Stimulated activated naive B cell treated with anti-CD40 and anti-IgM and Interleukin-4, amounts not matched to agents 10 μg/mL and 1 μg/mL and 100 μg/mL, for 72 hours (primary cell): ENCODE measurements around the gene KAT2B.

Source experiments
- ATAC-seq, 2 donors: fragments of 150-1000 bp; cut with Tn5 transposase; replicated peaks; 2 replicates each; pipeline ENCODE4 v1.10.0; 2021; ENCODE audit warnings: moderate library complexity in 1 of 2
- DNase-seq: peaks from one replicate; pipeline ENCODE4 v3.0.0; 2021
- H3K27ac Mint-ChIP-seq: one replicate; pipeline ENCODE4 v1.8.0; 2022; ENCODE audit warnings: mild to moderate bottlenecking, mixed read lengths
- H3K27me3 Mint-ChIP-seq, 2 donors: one replicate each; pipeline ENCODE4 v1.8.0; 2022; ENCODE audit warnings: mixed read lengths in 2 of 2
- H3K36me3 Mint-ChIP-seq, 2 donors: one replicate each; pipeline ENCODE4 v1.8.0; 2022; ENCODE audit warnings: mixed read lengths in 2 of 2, mild to moderate bottlenecking in 1 of 2
- H3K4me1 Mint-ChIP-seq, 2 donors: one replicate each; pipeline ENCODE4 v1.8.0; 2022; ENCODE audit warnings: mixed read lengths in 2 of 2, mild to moderate bottlenecking in 1 of 2
- H3K4me3 Mint-ChIP-seq, 2 donors: one replicate each; pipeline ENCODE4 v1.8.0; 2022; ENCODE audit warnings: mild to moderate bottlenecking in 2 of 2, mixed read lengths in 2 of 2, moderate library complexity in 1 of 2
- H3K9me3 Mint-ChIP-seq, 2 donors: one replicate each; pipeline ENCODE4 v1.8.0; 2022; ENCODE audit warnings: mixed read lengths in 2 of 2, mild to moderate bottlenecking in 1 of 2

The KAT2B gene

DNA sequence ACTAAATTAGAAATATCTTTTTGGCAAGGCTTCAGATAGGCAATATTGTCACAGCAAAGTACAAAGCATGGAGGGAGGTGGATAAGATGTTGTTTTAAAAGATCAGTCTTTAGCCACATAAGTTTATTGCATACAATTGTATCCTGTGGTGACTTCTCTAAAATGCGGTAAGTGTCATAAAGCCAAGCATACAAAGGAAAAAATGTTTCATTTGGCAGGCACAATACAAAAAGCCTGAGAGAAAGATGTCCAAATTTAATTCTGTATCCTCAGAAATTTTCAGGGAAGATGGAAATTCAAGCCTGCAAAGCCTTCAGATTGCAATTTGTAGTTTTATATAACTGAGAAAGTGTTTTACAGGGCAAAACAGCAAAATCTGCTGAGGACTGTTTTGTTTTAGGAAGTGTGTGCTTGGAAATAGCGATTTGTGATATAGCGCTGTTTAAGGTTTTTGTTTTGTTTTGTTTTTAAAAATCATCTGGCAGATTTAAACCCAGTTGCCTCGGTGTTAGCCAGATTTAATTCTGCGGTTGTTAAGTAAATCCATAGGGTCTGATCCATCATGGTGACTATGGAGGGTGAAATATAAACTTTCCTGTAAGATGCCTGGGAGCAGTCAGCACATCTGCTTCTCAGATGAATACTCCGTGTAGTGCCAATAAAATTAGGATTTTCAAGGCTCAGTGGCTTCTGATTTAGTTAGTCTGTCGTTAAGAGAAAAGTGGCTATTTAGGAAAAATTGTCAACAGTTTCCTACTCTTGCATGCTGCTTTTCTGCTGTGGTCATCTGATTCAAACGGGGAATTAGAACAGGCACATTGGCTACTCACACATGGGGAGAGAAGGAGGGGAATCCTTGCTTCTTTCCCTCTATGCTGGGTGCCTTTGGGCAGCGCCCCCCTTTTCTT lies 8.0 kb downstream of the KAT2B start:
- H3K36me3 Mint-ChIP-seq, result peaks cover 5 to 9% of the 10 kb centered on the region in 2 donors

DNA sequence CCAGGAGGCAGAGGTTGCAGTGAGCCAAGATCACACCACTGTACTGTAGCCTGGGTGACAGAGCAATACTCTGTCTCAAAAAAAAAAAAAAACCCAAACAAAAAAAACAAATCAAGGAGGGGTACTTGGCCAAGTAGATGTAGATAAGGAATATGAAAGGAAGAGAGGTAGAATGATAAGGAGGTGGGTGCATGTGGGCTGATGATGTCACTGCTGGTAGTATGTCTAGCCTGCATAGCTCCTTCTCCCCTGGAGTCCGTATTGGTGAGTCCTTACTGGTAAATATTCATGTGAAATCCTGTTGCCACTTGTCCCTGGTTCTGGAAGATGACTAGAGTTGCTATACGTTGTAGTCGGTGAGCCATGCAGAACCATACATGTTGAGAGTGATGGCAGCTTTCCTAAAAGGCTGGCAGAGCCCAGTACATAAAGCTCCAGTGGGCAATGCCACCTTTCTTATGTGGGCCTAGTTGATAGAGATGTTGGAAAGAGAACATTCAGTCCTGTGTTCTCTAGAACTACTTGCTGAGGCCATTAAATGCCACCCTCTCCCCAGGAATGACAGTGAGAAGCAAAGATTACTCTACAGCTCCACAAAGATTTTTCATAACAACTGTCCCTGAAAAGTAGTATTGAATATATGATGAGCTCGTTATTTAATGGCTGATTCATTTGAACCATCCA lies 11.0 kb downstream of the KAT2B start:
- peaks cover 22 to 73% of the 10 kb centered on the region in 2 donors for H3K4me1 Mint-ChIP-seq
- no peaks in the 10 kb centered on the region for H3K9me3 Mint-ChIP-seq
- DNase-seq (no peak), ATAC-seq (no peak)
- H3K27me3 Mint-ChIP-seq, result no peaks in the 10 kb centered on the region
- peak overlapping the region; percentile 37 for H3K27ac Mint-ChIP-seq
- H3K36me3 Mint-ChIP-seq, result peaks cover 5 to 9% of the 10 kb centered on the region in 2 donors
- no peak overlapping the region for H3K4me3 Mint-ChIP-seq

More for the DNA sequence above, 8.0 kb downstream of the KAT2B start:
- DNase-seq (no peak), ATAC-seq (no peak)
- H3K27ac Mint-ChIP-seq, result peak overlapping the region; percentile 97
- H3K27me3 Mint-ChIP-seq, result no peaks in the 10 kb centered on the region
- no peaks in the 10 kb centered on the region for H3K9me3 Mint-ChIP-seq
- H3K4me3 Mint-ChIP-seq, result peak overlapping the region; percentile 79 to 86
- H3K4me1 Mint-ChIP-seq, result peaks cover 32 to 93% of the 10 kb centered on the region in 2 donors

DNA sequence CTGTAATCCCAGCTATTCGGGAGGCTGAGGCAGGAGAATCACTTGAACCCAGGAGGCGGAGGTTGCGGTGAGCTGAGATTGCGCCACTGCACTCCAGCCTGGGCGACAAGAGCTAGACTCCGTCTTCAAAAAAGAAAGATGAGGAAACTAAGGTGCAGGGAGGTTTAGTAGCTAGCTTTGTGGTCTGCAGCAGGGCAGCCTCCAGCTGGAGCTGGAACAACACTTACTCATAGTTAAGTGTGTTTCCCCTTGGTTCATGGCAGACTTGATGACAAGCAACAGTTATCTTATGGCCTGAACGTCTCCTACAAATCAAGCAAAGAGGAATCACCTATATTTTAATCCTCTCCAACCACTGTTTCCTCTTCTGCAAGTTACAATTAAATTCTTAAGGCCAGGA lies 12.6 kb downstream of the KAT2B start:
- Mint-ChIP-seq H3K4me3 (no peak overlapping the region), H3K36me3 (peaks cover 5 to 9% of the 10 kb centered on the region in 2 donors), H3K9me3 (no peaks in the 10 kb centered on the region), H3K27me3 (no peaks in the 10 kb centered on the region), H3K4me1 (peaks cover 19 to 57% of the 10 kb centered on the region in 2 donors), H3K27ac (peak overlapping the region; percentile 80)
- DNase-seq (no peak), ATAC-seq (no peak)

DNA sequence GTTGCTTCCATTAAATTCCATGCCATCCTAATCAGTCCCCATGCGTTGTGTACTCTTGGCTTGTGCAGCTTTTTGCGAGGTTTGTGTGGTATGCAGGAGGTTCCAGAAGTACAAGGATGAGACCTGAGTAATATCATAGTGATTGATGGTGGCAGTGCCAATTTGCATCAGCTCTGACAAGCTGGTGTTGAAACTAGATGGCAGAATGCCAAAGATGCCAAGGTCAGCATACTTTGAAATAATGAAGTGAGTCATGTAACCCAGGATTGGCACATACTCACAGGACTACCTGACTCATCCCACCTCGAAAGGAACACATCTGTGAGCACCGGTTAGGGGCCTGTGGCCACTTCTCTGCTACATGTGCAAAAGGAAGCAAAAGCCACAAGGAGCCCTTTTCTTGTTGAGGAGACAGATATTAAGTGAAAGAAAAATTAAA lies 14.3 kb downstream of the KAT2B start:
- ATAC-seq, result peak; percentile 89 to 90
- Mint-ChIP-seq H3K27me3 (no peaks in the 10 kb centered on the region), H3K9me3 (no peaks in the 10 kb centered on the region), H3K27ac (no peak overlapping the region), H3K4me1 (peaks cover 12 to 40% of the 10 kb centered on the region in 2 donors), H3K36me3 (peaks cover 5 to 12% of the 10 kb centered on the region in 2 donors), H3K4me3 (no peak overlapping the region)
- DNase-seq, result peak; percentile 74

DNA sequence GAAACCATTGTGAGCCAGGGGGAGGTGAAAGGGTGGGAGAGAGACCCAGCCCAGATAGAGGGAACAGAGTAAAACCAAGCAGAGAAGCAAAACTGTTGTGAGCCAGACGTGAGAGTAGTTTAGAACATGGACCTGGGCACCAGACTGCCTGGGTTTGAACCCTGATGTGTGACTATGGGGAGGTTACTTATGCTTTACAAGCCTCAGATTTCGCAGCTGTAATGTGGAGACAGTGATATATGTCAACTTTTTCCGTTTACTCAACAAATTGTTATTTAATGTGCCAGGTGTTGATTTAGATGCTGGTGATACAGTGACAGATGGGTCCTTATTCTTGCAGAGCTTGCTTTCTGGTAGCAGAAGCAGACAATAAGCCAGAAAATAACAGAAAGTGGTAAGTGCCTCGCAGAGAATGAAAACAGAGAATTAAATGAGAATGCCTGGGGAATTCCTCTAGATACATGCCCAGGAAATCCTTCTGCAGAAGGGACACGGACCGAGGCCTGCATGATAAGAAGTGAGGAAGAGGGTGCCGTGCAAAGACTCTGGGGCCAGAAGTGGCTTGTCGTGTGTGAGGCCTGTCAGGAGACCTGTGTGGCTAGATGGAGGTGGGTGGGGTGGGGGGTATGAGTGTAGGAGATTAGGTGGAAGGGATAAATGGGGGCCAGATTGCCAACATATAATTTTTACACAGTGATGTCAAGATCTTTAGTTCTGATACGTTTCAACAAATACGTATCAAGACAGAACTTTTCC lies 15.0 kb downstream of the KAT2B start:
- Mint-ChIP-seq H3K9me3 (peaks cover 3% of the 10 kb centered on the region in 2 donors), H3K4me3 (no peak overlapping the region), H3K27ac (no peak overlapping the region), H3K4me1 (peaks cover 15 to 38% of the 10 kb centered on the region in 2 donors), H3K27me3 (no peaks in the 10 kb centered on the region), H3K36me3 (peaks cover 9 to 17% of the 10 kb centered on the region in 2 donors)
- ATAC-seq (peak; percentile 45 to 61), DNase-seq (peak; percentile 28)

DNA sequence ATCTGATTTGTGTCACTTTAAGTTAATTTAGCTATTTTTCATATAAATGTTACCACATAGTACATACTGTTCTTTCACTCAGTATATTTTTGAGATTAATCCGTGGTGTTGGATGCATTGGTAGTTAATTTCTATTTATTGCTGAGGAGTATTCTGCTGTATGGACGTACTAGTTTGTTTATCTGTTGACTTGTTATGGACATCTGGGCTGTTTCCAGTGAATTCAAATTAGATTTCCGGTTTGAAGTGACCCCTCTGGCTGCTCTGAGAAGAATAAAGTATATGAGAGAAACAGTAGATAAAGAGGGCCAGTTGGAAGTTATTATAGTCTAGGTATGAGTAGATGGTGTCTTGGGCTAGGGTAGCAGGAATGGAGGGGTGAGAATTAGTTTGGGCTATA lies 15.6 kb downstream of the KAT2B start:
- ATAC-seq (no peak), DNase-seq (no peak)
- Mint-ChIP-seq H3K4me3 (no peak overlapping the region), H3K36me3 (peaks cover 8 to 15% of the 10 kb centered on the region in 2 donors), H3K27me3 (no peaks in the 10 kb centered on the region), H3K27ac (no peak overlapping the region), H3K9me3 (peaks cover 3% of the 10 kb centered on the region in 2 donors), H3K4me1 (peaks cover 15 to 37% of the 10 kb centered on the region in 2 donors)

DNA sequence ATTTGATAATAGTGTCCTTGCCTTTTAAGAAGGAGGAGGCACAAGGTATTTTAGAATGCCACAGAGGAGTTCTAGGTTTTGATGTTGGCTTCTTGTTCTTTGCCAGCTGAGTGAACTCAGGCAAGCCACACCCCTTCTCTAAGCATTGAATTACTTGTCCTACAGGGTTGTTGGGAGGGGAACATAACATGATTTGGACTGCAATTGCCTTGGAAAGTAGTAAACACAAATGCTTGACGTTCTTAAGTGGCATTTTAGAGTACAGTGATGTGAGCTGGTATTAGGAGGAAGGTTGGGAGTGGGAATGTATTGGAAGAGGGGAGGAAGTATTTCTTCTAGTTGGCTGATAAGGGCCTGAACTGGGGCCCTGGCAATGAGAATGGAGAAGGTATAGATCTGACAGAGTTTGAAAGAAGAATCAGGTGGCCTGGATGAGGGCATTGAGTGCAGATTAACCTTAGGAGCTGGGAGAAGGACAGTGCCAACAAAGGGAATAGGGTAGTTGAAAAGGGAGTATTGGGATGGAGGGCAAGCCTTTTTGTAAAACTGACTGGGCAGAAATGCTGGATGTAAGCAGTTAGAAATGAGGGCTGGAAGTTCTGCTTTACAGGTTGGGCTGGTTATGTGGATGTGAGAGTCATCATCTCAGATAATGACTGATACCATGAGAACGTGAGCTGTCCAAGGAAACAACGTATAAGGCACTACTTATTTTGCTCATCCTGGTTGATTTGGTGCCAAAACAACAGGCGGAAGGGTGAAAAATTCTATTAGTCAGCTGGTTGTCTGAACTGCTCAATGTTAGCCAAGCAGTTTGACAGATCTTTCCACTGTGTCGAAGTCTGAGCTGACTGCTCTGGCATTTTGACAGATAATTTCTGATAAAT lies 16.7 kb downstream of the KAT2B start:
- Mint-ChIP-seq H3K36me3 (peaks cover 10 to 12% of the 10 kb centered on the region in 2 donors), H3K27ac (no peak overlapping the region), H3K4me1 (peaks cover 15 to 34% of the 10 kb centered on the region in 2 donors), H3K9me3 (peaks cover 3% of the 10 kb centered on the region in 2 donors), H3K4me3 (peak overlapping the region in 1 of 2 donors; percentile 14), H3K27me3 (no peaks in the 10 kb centered on the region)
- peak; percentile 57 to 68 for ATAC-seq
- peak; percentile 35 for DNase-seq

DNA sequence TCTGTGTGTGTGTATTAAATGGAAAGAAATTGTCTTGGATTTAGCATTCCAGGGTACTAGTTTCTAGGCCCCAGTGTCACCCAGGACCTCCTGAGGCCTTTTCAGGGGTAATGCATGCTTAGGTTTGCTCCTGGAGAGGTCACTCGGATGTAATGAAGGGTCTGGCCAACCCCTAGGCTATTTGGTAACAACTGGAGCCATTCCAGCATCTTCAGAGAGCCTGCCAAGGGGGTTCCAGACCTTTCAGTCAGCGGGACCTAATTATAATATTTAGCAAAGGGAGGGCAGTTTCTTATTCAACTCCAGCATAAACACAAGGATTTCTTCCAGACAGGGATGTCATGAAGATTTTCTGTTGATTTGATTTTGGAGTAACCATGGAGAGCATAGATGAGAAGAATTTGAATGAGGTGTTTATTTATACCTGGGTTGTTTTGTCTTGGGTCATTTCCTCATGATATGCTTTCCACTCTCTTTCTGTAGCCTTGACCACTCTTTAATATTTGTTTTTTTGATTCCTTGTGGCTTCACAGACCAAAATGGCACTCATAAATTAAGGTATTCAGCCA lies 17.4 kb downstream of the KAT2B start:
- DNase-seq, result no peak
- no peak overlapping the region for H3K27ac Mint-ChIP-seq
- peaks cover 3% of the 10 kb centered on the region in 2 donors for H3K9me3 Mint-ChIP-seq
- peak overlapping the region in 1 of 2 donors; percentile 14 for H3K4me3 Mint-ChIP-seq
- ATAC-seq, result no peak
- H3K36me3 Mint-ChIP-seq, result peaks cover 7 to 12% of the 10 kb centered on the region in 2 donors
- H3K4me1 Mint-ChIP-seq, result peaks cover 18 to 30% of the 10 kb centered on the region in 2 donors
- no peaks in the 10 kb centered on the region for H3K27me3 Mint-ChIP-seq

DNA sequence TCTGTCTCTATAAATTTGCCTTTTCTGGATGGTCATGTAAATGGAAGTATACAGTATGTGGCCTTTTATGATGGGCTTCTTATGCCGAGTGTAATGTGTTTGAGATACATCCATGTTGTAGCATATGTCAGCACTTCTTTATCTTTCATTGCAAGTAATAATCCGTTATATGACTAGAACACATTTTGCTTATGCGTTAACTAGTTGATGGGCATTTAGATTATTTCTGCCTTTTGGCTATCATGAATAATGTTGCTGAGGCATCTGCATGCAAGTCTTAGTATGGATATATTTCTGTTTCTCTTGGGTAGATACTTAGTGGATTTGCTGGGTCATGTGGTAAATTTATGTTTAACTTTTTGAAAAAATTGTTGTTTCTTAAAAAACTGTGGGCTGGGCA lies 19.7 kb downstream of the KAT2B start:
- DNase-seq (no peak), ATAC-seq (no peak)
- Mint-ChIP-seq H3K27ac (no peak overlapping the region), H3K27me3 (no peaks in the 10 kb centered on the region), H3K4me1 (peaks cover 23 to 43% of the 10 kb centered on the region in 2 donors), H3K4me3 (no peak overlapping the region), H3K36me3 (peaks cover 7 to 12% of the 10 kb centered on the region in 2 donors), H3K9me3 (peaks cover 3% of the 10 kb centered on the region in 2 donors)

DNA sequence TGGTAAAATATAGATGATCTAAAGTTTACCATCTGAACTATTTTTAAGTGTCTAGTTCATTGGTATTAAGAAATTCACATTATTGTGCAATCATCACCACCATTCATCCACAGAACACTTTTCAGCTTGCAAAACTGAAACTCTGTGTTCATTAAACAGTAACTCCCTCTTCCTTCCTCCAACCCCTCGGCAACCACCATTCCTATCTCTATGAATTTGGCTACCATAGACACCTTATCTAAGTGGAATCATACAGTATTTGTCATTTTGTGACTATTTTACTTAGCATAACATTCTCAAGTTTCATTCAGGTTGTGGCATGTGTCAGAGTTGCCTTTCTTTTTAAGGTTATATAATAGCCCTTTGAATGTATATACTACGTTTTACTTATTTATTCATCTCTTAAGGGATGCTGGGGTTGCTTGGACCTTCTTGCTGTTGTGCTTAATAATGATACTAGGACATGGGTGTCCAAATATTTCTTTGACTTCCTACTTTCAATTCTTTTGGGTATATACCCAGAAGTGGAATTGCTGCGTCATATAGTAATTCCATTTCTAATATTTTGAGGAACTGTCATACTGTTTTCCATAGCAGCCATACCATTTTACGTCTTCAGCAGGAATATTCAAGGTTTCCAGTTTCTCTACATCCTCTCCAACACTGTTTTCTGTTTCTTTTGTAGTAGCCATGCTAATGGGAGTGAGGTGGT lies 20.9 kb downstream of the KAT2B start:
- peaks cover 3% of the 10 kb centered on the region in 2 donors for H3K9me3 Mint-ChIP-seq
- no peak overlapping the region for H3K27ac Mint-ChIP-seq
- ATAC-seq, result no peak
- H3K4me1 Mint-ChIP-seq, result peaks cover 27 to 48% of the 10 kb centered on the region in 2 donors
- H3K36me3 Mint-ChIP-seq, result peaks cover 7 to 12% of the 10 kb centered on the region in 2 donors
- H3K4me3 Mint-ChIP-seq, result no peak overlapping the region
- DNase-seq, result no peak
- H3K27me3 Mint-ChIP-seq, result no peaks in the 10 kb centered on the region

DNA sequence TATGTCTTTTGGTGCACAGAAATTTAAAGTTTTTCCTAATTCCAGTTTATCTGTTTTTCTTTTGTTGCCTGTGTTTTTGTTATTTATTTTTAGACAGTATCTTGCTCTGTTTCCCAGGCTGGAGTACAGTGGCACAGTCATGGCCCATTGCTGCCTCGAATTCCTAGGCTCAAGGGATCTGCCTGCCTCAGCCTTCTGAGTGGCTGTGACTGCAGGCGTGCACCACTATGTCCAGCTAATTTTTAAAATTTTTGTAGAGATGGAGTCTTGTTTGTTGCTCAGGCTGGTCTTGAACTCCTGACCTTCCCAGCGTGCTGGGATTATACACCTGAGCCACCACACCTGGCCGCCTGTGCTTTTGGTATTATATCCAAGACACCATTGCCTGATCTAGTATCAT lies 22.8 kb downstream of the KAT2B start:
- peak overlapping the region; percentile 14 for H3K27ac Mint-ChIP-seq
- no peak overlapping the region for H3K4me3 Mint-ChIP-seq
- H3K27me3 Mint-ChIP-seq, result no peaks in the 10 kb centered on the region
- H3K4me1 Mint-ChIP-seq, result peaks cover 28 to 50% of the 10 kb centered on the region in 2 donors
- no peak for DNase-seq
- peaks cover 9 to 14% of the 10 kb centered on the region in 2 donors for H3K36me3 Mint-ChIP-seq
- ATAC-seq, result no peak
- peaks cover 3% of the 10 kb centered on the region in 2 donors for H3K9me3 Mint-ChIP-seq

DNA sequence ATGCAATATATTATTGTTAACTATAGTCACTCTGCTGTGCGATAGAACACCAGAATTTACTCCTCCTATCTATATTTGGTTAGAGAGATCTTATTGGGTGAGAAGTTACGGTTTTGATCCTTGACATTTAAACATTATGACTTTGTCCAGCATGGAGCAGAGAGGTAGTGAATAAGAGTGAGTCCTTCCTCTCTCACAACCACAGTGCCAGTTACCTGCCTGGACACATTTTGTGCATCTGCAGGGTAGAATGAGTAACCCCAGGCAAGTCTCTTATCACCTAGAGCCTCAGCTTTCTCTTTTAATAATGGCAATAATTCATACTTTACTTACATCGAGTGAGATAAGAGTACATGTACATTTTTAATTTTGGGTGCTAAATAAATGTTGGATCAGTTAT lies 24.1 kb downstream of the KAT2B start:
- H3K27me3 Mint-ChIP-seq, result no peaks in the 10 kb centered on the region
- ATAC-seq, result no peak
- H3K27ac Mint-ChIP-seq, result no peak overlapping the region

More for the DNA sequence above, 24.1 kb downstream of the KAT2B start:
- no peak for DNase-seq
- peaks cover 3% of the 10 kb centered on the region in 2 donors for H3K9me3 Mint-ChIP-seq
- no peak overlapping the region for H3K4me3 Mint-ChIP-seq
- H3K4me1 Mint-ChIP-seq, result peaks cover 39 to 64% of the 10 kb centered on the region in 2 donors
- peaks cover 13 to 16% of the 10 kb centered on the region in 2 donors for H3K36me3 Mint-ChIP-seq
